ENCODE results near the gene PDZD2. TPM values are rescaled to one million over a fixed set of nuclear protein-coding genes. Genes with fewer than 3 reads are reported as not detected.

The PDZD2 gene
- polyA plus RNA-seq, 6 donors from 2014 or later, result 0.05 to 0.24 (median 0.06) TPM; not detected in 1

GRCh38 chr5:31736127-31736526 is 97.2 kb downstream of the PDZD2 start:
- ATAC-seq (ENCODE audit: low read depth in 2 of 2), result no peak
- H3K4me1 Mint-ChIP-seq, result no peaks in the 10 kb centered on the region

GRCh38 chr5:31738199-31738598 is 99.3 kb downstream of the PDZD2 start:
- Mint-ChIP-seq H3K27me3 (no peaks in the 10 kb centered on the region), H3K36me3 (no peaks in the 10 kb centered on the region), H3K4me1 (no peaks in the 10 kb centered on the region), H3K4me3 (no peak overlapping the region), H3K27ac (no peak overlapping the region), H3K9me3 (peaks cover 2 to 23% (median 6%) of the 10 kb centered on the region in 7 donors)
- ATAC-seq (ENCODE audit: low read depth in 2 of 2) (no peak), DNase-seq (no peak)

More at GRCh38 chr5:31736127-31736526, 97.2 kb downstream of the PDZD2 start:
- no peak for DNase-seq
- H3K4me3 Mint-ChIP-seq, result no peak overlapping the region
- no peaks in the 10 kb centered on the region for H3K36me3 Mint-ChIP-seq
- no peak overlapping the region for H3K27ac Mint-ChIP-seq
- H3K27me3 Mint-ChIP-seq, result no peaks in the 10 kb centered on the region
- H3K9me3 Mint-ChIP-seq, result peaks cover 2 to 16% (median 6%) of the 10 kb centered on the region in 7 donors

GRCh38 chr5:31741496-31741895 is 102.6 kb downstream of the PDZD2 start:
- no peaks in the 10 kb centered on the region for H3K4me1 Mint-ChIP-seq
- H3K36me3 Mint-ChIP-seq, result no peaks in the 10 kb centered on the region
- ATAC-seq (ENCODE audit: low read depth in 2 of 2) (no peak), DNase-seq (no peak)
- H3K27ac Mint-ChIP-seq, result no peak overlapping the region
- peak overlapping the region in 1 of 8 donors; percentile 16 for H3K4me3 Mint-ChIP-seq
- H3K9me3 Mint-ChIP-seq, result peaks cover 2 to 23% (median 6%) of the 10 kb centered on the region in 7 donors
- H3K27me3 Mint-ChIP-seq, result no peaks in the 10 kb centered on the region

- Mint-ChIP-seq H3K36me3 (no peaks in the 10 kb centered on the region), H3K27ac (no peak overlapping the region), H3K4me1 (no peaks in the 10 kb centered on the region), H3K27me3 (no peaks in the 10 kb centered on the region), H3K9me3 (peaks cover 2 to 16% (median 4%) of the 10 kb centered on the region in 7 donors), H3K4me3 (no peak overlapping the region)
- ATAC-seq (ENCODE audit: low read depth in 2 of 2), result no peak
- no peak for DNase-seq
Observed at GRCh38 chr5:31743678-31744077, 104.7 kb downstream of the PDZD2 start.

- Mint-ChIP-seq H3K36me3 (no peaks in the 10 kb centered on the region), H3K9me3 (no peaks in the 10 kb centered on the region), H3K4me1 (no peaks in the 10 kb centered on the region), H3K27ac (no peak overlapping the region), H3K4me3 (no peak overlapping the region), H3K27me3 (no peaks in the 10 kb centered on the region)
- DNase-seq (no peak), ATAC-seq (ENCODE audit: low read depth in 2 of 2) (no peak)
Observed at GRCh38 chr5:31748458-31749172, 109.7 kb downstream of the PDZD2 start.

- no peak for ATAC-seq (ENCODE audit: low read depth in 2 of 2)
- DNase-seq, result no peak
- peak overlapping the region in 1 of 6 donors; percentile 52 for H3K27ac Mint-ChIP-seq
- no peaks in the 10 kb centered on the region for H3K36me3 Mint-ChIP-seq
- no peaks in the 10 kb centered on the region for H3K9me3 Mint-ChIP-seq
- H3K27me3 Mint-ChIP-seq, result no peaks in the 10 kb centered on the region
- no peaks in the 10 kb centered on the region for H3K4me1 Mint-ChIP-seq
- H3K4me3 Mint-ChIP-seq, result no peak overlapping the region
Observed at GRCh38 chr5:31750215-31750614, 111.3 kb downstream of the PDZD2 start.

GRCh38 chr5:31751610-31752009 is 112.7 kb downstream of the PDZD2 start:
- no peak for DNase-seq

GRCh38 chr5:31753700-31754357 is 114.9 kb downstream of the PDZD2 start:
- no peak overlapping the region for H3K4me3 Mint-ChIP-seq
- ATAC-seq (ENCODE audit: low read depth in 2 of 2) (no peak), DNase-seq (no peak)
- H3K9me3 Mint-ChIP-seq, result peaks cover 0 to 1% (median 0%) of the 10 kb centered on the region in 7 donors
- H3K4me1 Mint-ChIP-seq, result no peaks in the 10 kb centered on the region
- no peaks in the 10 kb centered on the region for H3K36me3 Mint-ChIP-seq
- H3K27me3 Mint-ChIP-seq, result no peaks in the 10 kb centered on the region
- H3K27ac Mint-ChIP-seq, result no peak overlapping the region

More at GRCh38 chr5:31751610-31752009, 112.7 kb downstream of the PDZD2 start:
- no peak overlapping the region for H3K4me3 Mint-ChIP-seq
- peaks cover 0 to 1% (median 0%) of the 10 kb centered on the region in 7 donors for H3K9me3 Mint-ChIP-seq
- ATAC-seq (ENCODE audit: low read depth in 2 of 2), result no peak
- no peaks in the 10 kb centered on the region for H3K4me1 Mint-ChIP-seq
- no peak overlapping the region for H3K27ac Mint-ChIP-seq
- no peaks in the 10 kb centered on the region for H3K27me3 Mint-ChIP-seq
- no peaks in the 10 kb centered on the region for H3K36me3 Mint-ChIP-seq

GRCh38 chr5:31754358-31754704 is 115.4 kb downstream of the PDZD2 start:
- Mint-ChIP-seq H3K27me3 (no peaks in the 10 kb centered on the region), H3K27ac (no peak overlapping the region), H3K4me1 (no peaks in the 10 kb centered on the region), H3K36me3 (no peaks in the 10 kb centered on the region), H3K4me3 (no peak overlapping the region), H3K9me3 (peaks cover 0 to 1% (median 0%) of the 10 kb centered on the region in 7 donors)
- ATAC-seq (ENCODE audit: low read depth in 2 of 2) (no peak), DNase-seq (no peak)

GRCh38 chr5:31754741-31755675 is 116.1 kb downstream of the PDZD2 start:
- H3K27me3 Mint-ChIP-seq, result no peaks in the 10 kb centered on the region
- H3K4me3 Mint-ChIP-seq, result no peak overlapping the region
- no peaks in the 10 kb centered on the region for H3K4me1 Mint-ChIP-seq
- no peak overlapping the region for H3K27ac Mint-ChIP-seq
- no peak for ATAC-seq (ENCODE audit: low read depth in 2 of 2)
- no peak for DNase-seq
- peaks cover 0 to 1% (median 0%) of the 10 kb centered on the region in 7 donors for H3K9me3 Mint-ChIP-seq
- H3K36me3 Mint-ChIP-seq, result no peaks in the 10 kb centered on the region

GRCh38 chr5:31755676-31756230 is 116.8 kb downstream of the PDZD2 start:
- Mint-ChIP-seq H3K9me3 (peaks cover 0 to 1% (median 0%) of the 10 kb centered on the region in 7 donors), H3K4me3 (no peak overlapping the region), H3K36me3 (no peaks in the 10 kb centered on the region), H3K4me1 (no peaks in the 10 kb centered on the region), H3K27me3 (no peaks in the 10 kb centered on the region), H3K27ac (no peak overlapping the region)
- ATAC-seq (ENCODE audit: low read depth in 2 of 2), result no peak
- DNase-seq, result no peak

- ATAC-seq (ENCODE audit: low read depth in 2 of 2) (no peak), DNase-seq (no peak)
- Mint-ChIP-seq H3K36me3 (no peaks in the 10 kb centered on the region), H3K4me3 (no peak overlapping the region), H3K4me1 (no peaks in the 10 kb centered on the region), H3K9me3 (peaks cover 0 to 5% (median 4%) of the 10 kb centered on the region in 7 donors), H3K27me3 (peaks cover 0 to 4% (median 0%) of the 10 kb centered on the region in 3 donors), H3K27ac (no peak overlapping the region)
Observed at GRCh38 chr5:31757806-31758205, 118.9 kb downstream of the PDZD2 start.

GRCh38 chr5:31758803-31759425 is 120.0 kb downstream of the PDZD2 start:
- H3K27ac Mint-ChIP-seq, result no peak overlapping the region
- ATAC-seq (ENCODE audit: low read depth in 2 of 2) (no peak), DNase-seq (no peak)
- no peaks in the 10 kb centered on the region for H3K4me1 Mint-ChIP-seq
- no peaks in the 10 kb centered on the region for H3K36me3 Mint-ChIP-seq
- peaks cover 0 to 4% (median 0%) of the 10 kb centered on the region in 3 donors for H3K27me3 Mint-ChIP-seq
- peaks cover 0 to 10% (median 4%) of the 10 kb centered on the region in 7 donors for H3K9me3 Mint-ChIP-seq
- H3K4me3 Mint-ChIP-seq, result no peak overlapping the region
